Prostate gland (tissue), 2 donors: Measurements from ENCODE around the gene TMEM107. TPM values are rescaled to one million over a fixed set of nuclear protein-coding genes. Genes with fewer than 3 reads are reported as not detected.

Experiments used
- DNase-seq: peaks from one replicate; pipeline ENCODE4 v3.0.0-alpha.2; 2019; ENCODE audit warnings: low spot score
- H3K27ac ChIP-seq, 2 donors: fragments of 200-600 bp; sonication (generic); 2 replicates each; pipeline ENCODE4 v1.5.1; 2017 to 2019
- H3K27me3 ChIP-seq: fragments of 200-600 bp; sonication (generic); replicated peaks from 2 replicates; pipeline ENCODE4 v1.5.1; 2019; ENCODE audit not compliant: insufficient read depth
- H3K36me3 ChIP-seq, 2 donors: fragments of 200-600 bp; sonication (generic); 1 replicate in 1 of 2; 2 replicates in 1 of 2; pipeline versions ENCODE4 v1.5.1 to v1.8.1; 2017 to 2019
- H3K4me1 ChIP-seq: fragments of 200-600 bp; sonication (generic); replicated peaks from 2 replicates; pipeline ENCODE4 v1.5.1; 2019
- H3K4me3 ChIP-seq, 2 donors: fragments of 200-600 bp; sonication (generic); 2 replicates each; pipeline ENCODE4 v1.5.1; 2017 to 2019
- H3K9me3 ChIP-seq: fragments of 200-600 bp; sonication (generic); 2 replicates; pipeline ENCODE4 v1.5.1; 2017
- CTCF ChIP-seq, 4 experiments: fragments of 200-600 bp in 2 of 4; fragments of 450-650 bp in 2 of 4; sonication (generic) in 2 of 4; IDR thresholded peaks; 1 replicate in 3 of 4; 2 replicates in 1 of 4; pipeline ENCODE4 v1.5.1; 2016 to 2019; ENCODE audit warnings: antibody characterized with exemption in 4 of 4, mild to moderate bottlenecking in 2 of 4, moderate library complexity in 2 of 4
- POLR2A ChIP-seq: fragments of 450-650 bp; IDR thresholded peaks from one replicate; pipeline ENCODE4 v1.6.1; 2016; ENCODE audit warnings: antibody characterized with exemption, mild to moderate bottlenecking
- POLR2AphosphoS5 ChIP-seq: sonication (generic); formaldehyde crosslinking; IDR thresholded peaks from one replicate; pipeline ENCODE4 v1.6.1; 2017; ENCODE audit warnings: antibody characterized with exemption
- WGBS: methylation state at CpG from one replicate; pipeline ENCODE4 v1.1.5; 2018; 5-methylcytosine and 5-hydroxymethylcytosine counted together
- intact Hi-C: fragments of 100-400 bp; cut with DNase I; formaldehyde crosslinking; loops from one replicate; pipeline ENCODE4 v1.14.2; 2022
- total RNA-seq, 2 donors: library from RNA; depleted of rRNA; stranded (reverse); fragments of >200 nt; gene quantifications; one replicate each; pipeline ENCODE4 v1.1.0, GENCODE V29; 2016

The TMEM107 gene
- total RNA-seq, 2 donors from 2014 or later: 8.6 to 13.9 TPM

GRCh38 chr17:8125947-8126490, 50.2 kb downstream of the TMEM107 start:
- intact Hi-C loops: no loop called here
- peaks cover 4% of the 10 kb centered on the region for H3K4me1 ChIP-seq
- no peaks in the 10 kb centered on the region for H3K9me3 ChIP-seq
- WGBS: 1% methylated on average over 35 of the region's 35 CpGs
- TF ChIP-seq POLR2AphosphoS5 (no peak), POLR2A (no peak), CTCF (IDR thresholded peaks at IDR 0.05) (no peak)
- DNase-seq: peak; percentile 17
- no peaks in the 10 kb centered on the region for H3K36me3 ChIP-seq
- H3K27ac ChIP-seq: peak overlapping the region; percentile 84 to 87
- no peaks in the 10 kb centered on the region for H3K27me3 ChIP-seq
- H3K4me3 ChIP-seq: peak overlapping the region; percentile 51 to 65

DNA sequence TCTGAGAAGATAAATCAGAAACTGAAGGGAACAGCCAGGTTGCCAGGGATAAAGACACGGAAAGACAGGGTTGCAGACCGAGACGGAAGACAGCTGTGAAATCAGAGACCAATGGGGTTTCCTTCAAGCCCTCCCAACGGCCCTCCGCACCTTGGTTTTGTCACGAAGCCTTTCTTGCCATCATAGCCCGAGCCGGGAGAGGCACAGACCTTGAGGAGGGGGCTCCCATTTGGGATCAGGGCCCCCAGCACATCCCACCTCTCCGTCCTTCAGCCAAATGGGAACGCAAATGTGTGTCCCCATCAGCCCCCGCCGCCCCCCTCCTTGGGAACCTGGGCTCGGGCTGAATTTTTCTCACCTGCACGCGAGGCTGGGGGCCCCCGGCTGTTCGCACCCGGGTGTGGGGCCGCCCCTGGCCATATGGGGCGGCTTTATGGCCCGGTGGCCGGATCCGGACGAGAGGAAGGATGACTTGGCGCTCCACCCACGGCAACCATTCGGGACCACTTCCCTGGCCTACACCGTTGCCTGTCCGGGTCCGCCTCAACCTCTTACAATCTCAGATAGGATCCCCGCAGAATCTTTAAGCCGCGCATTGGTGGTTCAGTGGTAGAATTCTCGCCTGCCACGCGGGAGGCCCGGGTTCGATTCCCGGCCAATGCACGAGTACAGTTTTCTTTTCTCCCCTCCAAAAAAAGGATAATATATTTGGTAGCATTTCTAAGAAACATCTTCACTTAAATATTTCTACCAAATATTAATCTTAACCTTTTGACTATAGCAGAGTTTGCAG, 50.8 kb downstream of the TMEM107 start:
- Histone ChIP-seq H3K4me3 (peak overlapping the region; percentile 51 to 65), H3K4me1 (peaks cover 4% of the 10 kb centered on the region), H3K27me3 (no peaks in the 10 kb centered on the region), H3K36me3 (no peaks in the 10 kb centered on the region), H3K27ac (peak overlapping the region; percentile 84 to 87), H3K9me3 (no peaks in the 10 kb centered on the region)
- DNase-seq: peak; percentile 80
- WGBS: 1% methylated on average over 31 of the region's 40 CpGs
- no peak for TF ChIP-seq CTCF (IDR thresholded peaks at IDR 0.05)
- peak; percentile 84 for TF ChIP-seq POLR2AphosphoS5
- intact Hi-C loops: no loop called here

DNA sequence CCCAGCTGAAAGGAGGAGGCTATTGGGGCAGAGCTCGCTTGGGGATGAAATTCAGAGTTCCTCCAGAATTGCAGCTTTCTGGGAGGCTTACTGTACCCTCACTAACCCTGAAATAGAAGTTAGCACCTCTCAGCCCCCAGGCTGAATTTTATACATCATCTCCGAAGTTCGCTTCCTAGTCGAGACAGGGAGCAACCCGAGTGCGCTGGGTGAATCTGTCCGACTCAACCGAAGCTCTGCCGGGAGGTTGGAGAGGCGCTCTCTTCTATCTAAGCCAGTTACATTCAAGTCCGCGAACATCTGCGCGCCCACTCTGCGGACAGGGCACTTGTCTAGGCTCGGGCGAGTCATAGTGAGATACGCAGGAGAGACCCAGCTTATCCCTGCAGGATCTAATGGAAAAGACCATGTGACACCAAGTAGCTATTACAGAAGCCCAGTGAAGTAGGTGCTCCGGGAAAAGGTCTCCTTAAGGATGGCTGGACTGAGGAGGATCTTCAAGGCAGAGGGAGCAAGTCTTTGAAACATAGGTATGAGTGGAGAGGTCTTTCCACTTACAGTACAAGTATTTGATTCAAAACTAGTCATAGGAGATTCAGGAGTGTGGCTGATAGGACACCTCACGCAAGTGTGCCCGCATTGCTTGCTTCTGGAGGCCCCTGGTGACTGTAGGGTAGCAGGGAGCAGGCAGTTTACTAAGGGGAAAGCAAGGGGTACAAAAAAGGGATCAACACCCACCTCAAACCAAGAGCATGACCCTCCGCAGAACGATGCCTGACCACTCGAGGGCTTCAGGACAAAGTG, 51.6 kb downstream of the TMEM107 start:
- no peak overlapping the region for H3K27ac ChIP-seq
- no peaks in the 10 kb centered on the region for H3K36me3 ChIP-seq
- H3K9me3 ChIP-seq: no peaks in the 10 kb centered on the region
- intact Hi-C loops: loop anchor here (5.0 kb wide), 1 partner anchor 63 kb away; no protein-coding TSS in a partner anchor
- H3K4me1 ChIP-seq: peaks cover 4% of the 10 kb centered on the region
- H3K4me3 ChIP-seq: no peak overlapping the region
- TF ChIP-seq POLR2AphosphoS5 (no peak), POLR2A (no peak), CTCF (IDR thresholded peaks at IDR 0.05) (no peak)
- DNase-seq: no peak
- WGBS: 6% methylated on average over 24 of the region's 24 CpGs
- H3K27me3 ChIP-seq: no peaks in the 10 kb centered on the region

DNA sequence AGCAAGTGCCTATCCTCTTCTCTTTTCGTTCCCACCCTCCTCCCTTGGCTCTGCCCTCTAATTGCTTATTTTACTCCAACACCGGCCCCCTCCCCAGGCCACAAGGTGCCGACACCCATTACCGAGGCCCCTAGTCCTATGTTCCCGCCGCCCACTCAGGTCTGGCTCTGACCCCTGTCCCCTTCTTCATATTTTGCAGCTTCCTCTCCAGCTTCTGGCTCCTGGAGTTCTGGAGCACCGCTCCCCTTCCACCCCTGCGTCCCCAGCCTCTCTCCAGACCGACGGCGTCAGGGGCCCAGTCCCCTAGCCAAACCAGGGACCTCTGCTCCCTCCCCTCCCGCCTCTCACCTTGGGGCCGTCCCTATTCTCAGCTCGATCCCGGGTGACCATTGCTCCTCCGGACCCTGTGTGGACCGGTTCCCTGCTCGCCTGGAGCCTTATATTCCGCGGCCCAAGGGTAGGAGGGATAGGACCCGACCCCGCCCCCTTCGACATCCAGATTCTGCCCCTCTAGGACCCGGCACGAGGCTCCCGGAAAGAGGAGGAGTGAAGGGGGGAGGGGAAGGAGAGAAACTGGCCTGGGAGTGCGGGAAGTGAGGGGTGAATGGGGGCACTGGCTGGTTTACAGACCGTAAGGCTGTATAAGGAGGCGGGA, 52.4 kb downstream of the TMEM107 start, which contains the start of gene HES7:
Gene HES7 (minus strand): TSS at position 412 of the 655 bp plus-strand sequence. CDS start 22 bp downstream, at position 390.
- Histone ChIP-seq H3K27me3 (no peaks in the 10 kb centered on the region), H3K4me1 (peaks cover 4% of the 10 kb centered on the region), H3K4me3 (peak within 1 kb of the TSS; percentile 29 to 41), H3K9me3 (no peaks in the 10 kb centered on the region), H3K27ac (no peak within 1 kb of the TSS), H3K36me3 (no peaks in the 10 kb centered on the region)
- intact Hi-C loops: loop anchor here (5.0 kb wide), 1 partner anchor 63 kb away; no protein-coding TSS in a partner anchor
- DNase-seq: no peak
- 1% methylated on average over 29 of the region's 29 CpGs for WGBS
- TF ChIP-seq POLR2A (no peak), CTCF (IDR thresholded peaks at IDR 0.05) (no peak), POLR2AphosphoS5 (no peak)
